Mesenchymal stem cell (in vitro differentiated cells and primary cell): ENCODE results near the gene GOLGA6L7.
"Not testable (repeated sequence)": the region's sequence is repeated elsewhere in the genome, so short reads cannot be mapped to it uniquely, and the experiment has no call there.

Experiments
- DNase-seq: peaks from one replicate; pipeline ENCODE4 v3.0.0-alpha.2; 2013
- H2AFZ ChIP-seq: one replicate; pipeline ENCODE4 v1.6.1; 2013; ENCODE audit warnings: low read depth, mild to moderate bottlenecking, control low read depth, inconsistent platforms, low read length, moderate library complexity
- H2AK5ac ChIP-seq: 2 replicates; pipeline ENCODE4 v1.6.1; 2013; ENCODE audit warnings: low read length, moderate library complexity, mild to moderate bottlenecking, inconsistent platforms; ENCODE audit not compliant: severe bottlenecking
- H2BK120ac ChIP-seq: one replicate; pipeline ENCODE4 v1.6.1; 2013; ENCODE audit warnings: low read depth, mild to moderate bottlenecking, inconsistent platforms, low read length, moderate library complexity
- H2BK12ac ChIP-seq, 2 experiments: one replicate each; pipeline ENCODE4 v1.6.1; 2013; ENCODE audit warnings: inconsistent platforms in 2 of 2, low read length in 2 of 2, mild to moderate bottlenecking in 2 of 2, moderate library complexity in 2 of 2, control low read depth in 1 of 2
- H2BK15ac ChIP-seq: one replicate; pipeline ENCODE4 v1.6.1; 2013; ENCODE audit warnings: mild to moderate bottlenecking, low read depth, inconsistent platforms; ENCODE audit not compliant: poor library complexity, severe bottlenecking
- H2BK5ac ChIP-seq: 2 replicates; pipeline ENCODE4 v1.6.1; 2013; ENCODE audit warnings: low read depth, mild to moderate bottlenecking, low read length, control low read depth, inconsistent platforms; ENCODE audit not compliant: poor library complexity, severe bottlenecking
- H3K14ac ChIP-seq, 2 experiments: one replicate each; pipeline ENCODE4 v1.6.1; 2013; ENCODE audit warnings: inconsistent platforms in 2 of 2, low read length in 2 of 2, control low read depth in 1 of 2, mild to moderate bottlenecking in 1 of 2, moderate library complexity in 1 of 2
- H3K18ac ChIP-seq, 2 experiments: one replicate each; pipeline ENCODE4 v1.6.1; 2013; ENCODE audit warnings: inconsistent platforms in 2 of 2, low read length in 2 of 2, control low read depth in 1 of 2, low read depth in 1 of 2, mild to moderate bottlenecking in 1 of 2
- H3K23ac ChIP-seq, 2 experiments: one replicate each; pipeline ENCODE4 v1.6.1; 2013; ENCODE audit warnings: inconsistent platforms in 2 of 2, low read length in 2 of 2, mild to moderate bottlenecking in 2 of 2, moderate library complexity in 2 of 2, control low read depth in 1 of 2
- H3K27ac ChIP-seq: 2 replicates; pipeline ENCODE4 v1.5.1; 2013; ENCODE audit warnings: mild to moderate bottlenecking, moderate library complexity, low read length, control low read depth, inconsistent platforms; ENCODE audit not compliant: poor library complexity, severe bottlenecking
- H3K27me3 ChIP-seq, 2 experiments: 2 replicates each; pipeline versions ENCODE4 v1.6.1 to v1.7.0; 2013; ENCODE audit warnings: low read length in 2 of 2, mild to moderate bottlenecking in 2 of 2, moderate library complexity in 2 of 2, control low read depth in 1 of 2, inconsistent platforms in 1 of 2; ENCODE audit not compliant: control insufficient read depth in 1 of 2, insufficient read depth in 1 of 2
- H3K36me3 ChIP-seq, 2 experiments: 2 replicates each; pipeline versions ENCODE4 v1.6.1 to v1.7.0; 2013; ENCODE audit warnings: low read length in 2 of 2, control low read depth in 1 of 2, inconsistent platforms in 1 of 2, low read depth in 1 of 2, mild to moderate bottlenecking in 1 of 2; ENCODE audit not compliant: insufficient read depth in 2 of 2, control insufficient read depth in 1 of 2
- H3K4ac ChIP-seq, 2 experiments: one replicate each; pipeline ENCODE4 v1.6.1; 2013; ENCODE audit warnings: inconsistent platforms in 2 of 2, low read length in 2 of 2, mild to moderate bottlenecking in 2 of 2, moderate library complexity in 2 of 2, control low read depth in 1 of 2, low read depth in 1 of 2
- H3K4me1 ChIP-seq: 2 replicates; pipeline ENCODE4 v1.6.1; 2013; ENCODE audit warnings: low read depth, low read length, control low read depth; ENCODE audit not compliant: control insufficient read depth, insufficient read depth
- H3K4me2 ChIP-seq: 2 replicates; pipeline ENCODE4 v1.6.1; 2013; ENCODE audit warnings: low read length, mild to moderate bottlenecking, inconsistent platforms; ENCODE audit not compliant: poor library complexity, severe bottlenecking
- H3K4me3 ChIP-seq, 2 experiments: 2 replicates each; pipeline versions ENCODE4 v1.5.1 to v1.7.0; 2013; ENCODE audit warnings: low read length in 2 of 2, mild to moderate bottlenecking in 2 of 2, control low read depth in 1 of 2, low read depth in 1 of 2; ENCODE audit not compliant: insufficient read depth in 1 of 2
- H3K79me1 ChIP-seq: replicated peaks from 2 replicates; pipeline ENCODE4 v1.6.1; 2013; ENCODE audit warnings: mild to moderate bottlenecking, control low read depth, low read length, inconsistent platforms; ENCODE audit not compliant: poor library complexity, severe bottlenecking
- H3K9ac ChIP-seq: 2 replicates; pipeline ENCODE4 v1.7.0; 2013; ENCODE audit warnings: mild to moderate bottlenecking, low read length, moderate library complexity
- H3K9me3 ChIP-seq: 2 replicates; pipeline ENCODE4 v1.7.0; 2013; ENCODE audit warnings: mild to moderate bottlenecking, low read length; ENCODE audit not compliant: control insufficient read depth
- H4K8ac ChIP-seq: one replicate; pipeline ENCODE4 v1.6.1; 2013; ENCODE audit warnings: inconsistent platforms, mild to moderate bottlenecking, low read length, moderate library complexity
- H4K91ac ChIP-seq: one replicate; pipeline ENCODE4 v1.6.1; 2013; ENCODE audit warnings: mild to moderate bottlenecking, low read length, inconsistent platforms
- WGBS: methylation state at CpG from one replicate; pipeline ENCODE4 v1.1.7; 2013; ENCODE audit warnings: mixed read lengths; 5-methylcytosine and 5-hydroxymethylcytosine counted together

Gene GOLGA6L7

DNA sequence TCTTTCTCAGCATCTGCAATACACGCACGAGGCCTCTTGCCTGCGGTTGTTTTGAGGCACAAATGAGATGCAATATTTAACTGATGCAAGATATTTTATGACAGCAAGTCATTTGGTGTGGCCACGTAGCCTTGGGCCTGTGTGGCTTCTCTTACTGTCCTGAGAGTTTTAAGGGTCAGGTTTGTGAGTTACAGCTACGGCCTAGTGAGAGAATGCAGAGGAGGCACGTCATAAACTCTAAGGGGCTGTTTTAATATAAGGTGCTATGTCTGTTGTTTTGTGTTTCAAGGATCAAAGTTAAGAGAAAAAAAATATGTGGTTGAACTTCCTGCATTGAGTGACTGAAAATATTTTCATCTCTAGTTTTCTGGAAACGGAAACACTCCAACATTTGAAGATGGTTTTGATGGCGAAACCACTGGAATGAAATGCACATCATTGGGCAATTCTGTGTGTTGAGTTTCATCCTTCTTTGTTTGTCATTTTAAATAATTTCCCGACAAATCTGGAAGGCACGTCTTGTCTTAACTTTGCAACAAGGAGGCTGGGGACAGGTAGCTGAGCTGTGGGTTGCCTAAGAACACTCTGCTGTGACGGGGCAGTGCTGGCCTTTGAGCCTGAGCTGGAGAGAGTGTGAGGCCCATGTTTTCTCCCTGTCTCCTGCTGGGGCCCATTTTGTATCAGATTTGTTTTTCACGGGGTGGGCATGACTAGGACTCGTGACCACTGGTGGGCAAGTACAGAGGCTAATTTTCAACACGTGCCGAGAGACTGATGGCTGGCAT lies 42.5 kb upstream of the GOLGA6L7 start:
- WGBS = 89% methylated on average over 15 of the region's 15 CpGs
- Histone ChIP-seq H3K9ac (no peak overlapping the region), H2BK15ac (no peak overlapping the region), H3K4ac (peak overlapping the region in 1 of 2 experiments; percentile 85), H2AK5ac (no peak overlapping the region), H2BK12ac (peak overlapping the region; percentile 40 to 43), H3K23ac (peak overlapping the region in 1 of 2 experiments; percentile 14), H3K18ac (peak overlapping the region; percentile 63 to 85), H3K4me3 (no peak overlapping the region), H3K9me3 (no peaks in the 10 kb centered on the region), H3K27ac (no peak overlapping the region), H2BK5ac (no peak overlapping the region), H3K4me2 (no peak overlapping the region), H2AFZ (no peak overlapping the region), H3K27me3 (peaks cover 0 to 18% of the 10 kb centered on the region in 2 experiments), H3K14ac (peak overlapping the region in 1 of 2 experiments; percentile 96), H3K4me1 (peaks cover 18% of the 10 kb centered on the region), H4K8ac (no peak overlapping the region), H2BK120ac (no peak overlapping the region), H3K36me3 (peaks cover 0 to 2% of the 10 kb centered on the region in 2 experiments), H3K79me1 (peaks cover 14% of the 10 kb centered on the region), H4K91ac (no peak overlapping the region)
- DNase-seq = peak; percentile 30

DNA sequence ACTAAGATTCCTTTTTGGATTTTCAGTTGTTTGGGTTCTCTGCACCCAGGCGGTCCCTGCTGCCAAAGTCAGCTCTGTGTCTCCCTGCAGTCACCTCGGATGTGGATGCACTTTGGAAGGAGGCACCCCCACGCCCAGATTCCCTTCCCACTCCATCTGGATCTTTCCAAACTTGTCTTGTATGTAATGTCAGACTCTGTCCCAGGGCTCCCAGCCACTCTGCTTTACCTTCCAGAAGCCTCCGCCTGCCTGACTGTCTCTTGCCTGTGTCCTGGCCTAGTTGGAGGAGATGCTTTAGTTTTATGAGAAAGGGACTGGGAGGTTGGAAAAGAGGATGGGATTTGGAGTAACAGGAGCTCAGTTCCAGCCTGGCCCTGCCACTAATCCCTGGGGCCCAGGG lies 41.8 kb upstream of the GOLGA6L7 start:
- H3K23ac ChIP-seq, H2AK5ac ChIP-seq, H3K27ac ChIP-seq, H2BK15ac ChIP-seq, H2BK5ac ChIP-seq, H3K4me2 ChIP-seq, DNase-seq, H3K36me3 ChIP-seq, H3K9me3 ChIP-seq, H4K8ac ChIP-seq, H2BK120ac ChIP-seq, H4K91ac ChIP-seq, H3K4me3 ChIP-seq, H3K9ac ChIP-seq, H3K14ac ChIP-seq, H3K4ac ChIP-seq, H2AFZ ChIP-seq: not testable (repeated sequence)
- H3K79me1 ChIP-seq = peaks cover 14% of the 10 kb centered on the region
- H2BK12ac ChIP-seq = peak overlapping the region in 1 of 2 experiments; percentile 40
- peak overlapping the region in 1 of 2 experiments; percentile 63 for H3K18ac ChIP-seq
- H3K4me1 ChIP-seq = peaks cover 22% of the 10 kb centered on the region
- peaks cover 0 to 22% of the 10 kb centered on the region in 2 experiments for H3K27me3 ChIP-seq
- 93% methylated on average over 3 of the region's 4 CpGs for WGBS

DNA sequence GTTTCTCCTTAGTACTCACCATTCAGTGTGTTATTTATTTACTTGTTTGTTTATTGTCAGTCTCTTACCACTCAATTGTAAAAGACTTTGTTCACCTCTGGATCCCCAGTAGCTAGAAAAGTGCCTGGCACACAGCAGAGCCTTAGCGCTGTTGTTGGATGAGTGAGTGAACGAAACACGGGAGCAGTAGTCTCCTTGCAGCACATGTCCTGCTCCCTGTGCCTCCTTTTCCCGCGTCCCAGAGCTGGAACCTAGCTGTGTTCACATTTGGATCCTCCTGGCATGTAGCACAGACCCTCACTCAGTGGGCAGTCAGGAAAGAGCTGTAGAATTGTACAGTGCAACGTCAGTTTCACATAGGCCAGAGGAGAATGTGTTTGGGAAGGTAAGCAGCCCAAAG lies 41.4 kb upstream of the GOLGA6L7 start:
- not testable (repeated sequence) for H3K27ac ChIP-seq, H3K14ac ChIP-seq, H2BK12ac ChIP-seq, H3K23ac ChIP-seq, H3K9me3 ChIP-seq, H2BK120ac ChIP-seq, H2AFZ ChIP-seq, H4K8ac ChIP-seq, H3K4me3 ChIP-seq, H3K9ac ChIP-seq, H3K36me3 ChIP-seq, H3K4me2 ChIP-seq, H3K4ac ChIP-seq, H4K91ac ChIP-seq, DNase-seq, H2AK5ac ChIP-seq, H2BK5ac ChIP-seq, H3K18ac ChIP-seq
- Histone ChIP-seq H3K4me1 (peaks cover 24% of the 10 kb centered on the region), H2BK15ac (peak overlapping the region; percentile 38), H3K27me3 (peaks cover 0 to 27% of the 10 kb centered on the region in 2 experiments), H3K79me1 (peaks cover 12% of the 10 kb centered on the region)
- 89% methylated on average over 6 of the region's 6 CpGs for WGBS

DNA sequence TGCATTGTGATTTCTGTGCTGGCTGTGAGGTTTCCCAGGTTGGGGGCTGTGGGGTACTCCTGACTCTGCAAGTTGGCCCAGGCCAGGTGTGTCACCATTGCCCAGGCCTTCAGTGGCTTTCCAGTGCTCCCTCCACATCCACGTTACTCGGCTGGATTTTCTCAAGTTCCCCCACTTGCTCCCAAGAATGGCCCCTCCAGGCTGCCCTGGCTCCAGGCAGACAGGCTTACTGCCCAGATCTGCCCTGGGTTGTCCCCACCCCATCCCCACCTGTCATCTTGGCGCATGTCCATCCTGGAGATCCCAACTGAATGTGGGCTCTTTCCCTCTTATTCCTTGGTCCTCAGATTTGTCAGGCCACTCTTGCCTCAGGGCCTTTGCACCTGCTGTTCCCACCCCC lies 40.9 kb upstream of the GOLGA6L7 start:
- H3K4me2 ChIP-seq = no peak overlapping the region
- H3K4me3 ChIP-seq = no peak overlapping the region
- peaks cover 10% of the 10 kb centered on the region for H3K79me1 ChIP-seq
- H3K18ac ChIP-seq = peak overlapping the region in 1 of 2 experiments; percentile 0
- no peak overlapping the region for H2BK120ac ChIP-seq
- H3K14ac ChIP-seq = no peak overlapping the region
- no peak overlapping the region for H2AK5ac ChIP-seq
- no peak for DNase-seq
- peaks cover 0 to 32% of the 10 kb centered on the region in 2 experiments for H3K27me3 ChIP-seq
- no peak overlapping the region for H4K91ac ChIP-seq
- H2AFZ ChIP-seq = no peak overlapping the region
- H2BK5ac ChIP-seq = no peak overlapping the region
- 99% methylated on average over 3 of the region's 3 CpGs for WGBS
- no peaks in the 10 kb centered on the region for H3K9me3 ChIP-seq
- H3K36me3 ChIP-seq = peaks cover 0 to 2% of the 10 kb centered on the region in 2 experiments
- no peak overlapping the region for H2BK15ac ChIP-seq
- no peak overlapping the region for H3K23ac ChIP-seq
- no peak overlapping the region for H2BK12ac ChIP-seq
- no peak overlapping the region for H4K8ac ChIP-seq
- H3K4ac ChIP-seq = no peak overlapping the region
- no peak overlapping the region for H3K27ac ChIP-seq
- H3K9ac ChIP-seq = no peak overlapping the region
- peaks cover 25% of the 10 kb centered on the region for H3K4me1 ChIP-seq
